H1 (cell line): ENCODE measurements around the gene SPAG17. TPM values are rescaled to one million over a fixed set of nuclear protein-coding genes. Genes with fewer than 3 reads are reported as not detected.

Source experiments
- ASH2L ChIP-seq: fragments of 200-600, 300-600 bp; sonication (generic); IDR thresholded peaks from one replicate; pipeline ENCODE4 v1.7.1; 2017; ENCODE audit warnings: low read length
- BCL11A ChIP-seq, 2 experiments: IDR thresholded peaks; one replicate each; pipeline ENCODE4 v1.6.1; 2011; ENCODE audit warnings: low read depth in 2 of 2, low read length in 2 of 2, mild to moderate bottlenecking in 2 of 2
- BRCA1 ChIP-seq: IDR thresholded peaks from 2 replicates; pipeline ENCODE4 v1.6.1; 2012; ENCODE audit warnings: low read depth, low read length, improper control_type of control experiment
- CHD2 ChIP-seq: IDR thresholded peaks from 2 replicates; pipeline ENCODE4 v1.6.1; 2012; ENCODE audit warnings: low read length, improper control_type of control experiment
- EZH2 ChIP-seq: fragments of 200-600 bp; sonication (generic); IDR thresholded peaks from 2 replicates; pipeline ENCODE4 v1.7.1; 2012; ENCODE audit warnings: low read depth, mild to moderate bottlenecking, moderate library complexity, low read length, inconsistent platforms; ENCODE audit not compliant: severe bottlenecking
- GTF2F1 ChIP-seq: IDR thresholded peaks from 2 replicates; pipeline ENCODE4 v1.6.1; 2012; ENCODE audit warnings: low read depth, low read length, improper control_type of control experiment, borderline replicate concordance
- JUND ChIP-seq: IDR thresholded peaks from 2 replicates; pipeline ENCODE4 v1.6.1; 2011; ENCODE audit warnings: mild to moderate bottlenecking, improper control_type of control experiment, low read length
- KDM4A ChIP-seq: IDR thresholded peaks from one replicate; pipeline ENCODE4 v1.7.1; 2012; ENCODE audit warnings: low read depth, mild to moderate bottlenecking, moderate library complexity, low read length, inconsistent platforms; ENCODE audit not compliant: severe bottlenecking
- KDM5A ChIP-seq: fragments of 200-600 bp; IDR thresholded peaks from 2 replicates; pipeline ENCODE4 v1.7.1; 2012; ENCODE audit warnings: mild to moderate bottlenecking, low read length, inconsistent platforms, mixed read lengths
- MAFK ChIP-seq: IDR thresholded peaks from 2 replicates; pipeline ENCODE4 v1.6.1; 2012; ENCODE audit warnings: low read depth, mild to moderate bottlenecking, improper control_type of control experiment, low read length
- POLR2AphosphoS5 ChIP-seq: IDR thresholded peaks from 2 replicates; pipeline ENCODE4 v1.6.1; 2011; ENCODE audit warnings: low read depth, low read length
- RAD21 ChIP-seq, 2 experiments: IDR thresholded peaks in 1 of 2; conservative IDR thresholded peaks in 1 of 2; 2 replicates each; pipeline ENCODE4 v1.6.1; 2011; ENCODE audit warnings: low read depth in 2 of 2, low read length in 2 of 2, improper control_type of control experiment in 1 of 2, inconsistent platforms in 1 of 2, mild to moderate bottlenecking in 1 of 2, moderate library complexity in 1 of 2
- RBBP5 ChIP-seq: IDR thresholded peaks from 2 replicates; pipeline ENCODE4 v1.7.1; 2012; ENCODE audit warnings: low read depth, mild to moderate bottlenecking, inconsistent platforms, low read length, moderate library complexity, borderline replicate concordance
- RFX5 ChIP-seq: IDR thresholded peaks from 2 replicates; pipeline ENCODE4 v1.6.1; 2011; ENCODE audit warnings: low read depth, low read length, improper control_type of control experiment, borderline replicate concordance
- SIN3A ChIP-seq, 2 experiments: IDR thresholded peaks in 1 of 2; conservative IDR thresholded peaks in 1 of 2; 2 replicates each; pipeline ENCODE4 v1.6.1; 2011 to 2012; ENCODE audit warnings: low read length in 2 of 2, improper control_type of control experiment in 1 of 2, low read depth in 1 of 2, mild to moderate bottlenecking in 1 of 2
- SIX5 ChIP-seq: IDR thresholded peaks from 2 replicates; pipeline ENCODE4 v1.6.1; 2011; ENCODE audit warnings: mild to moderate bottlenecking, low read depth, low read length
- SP4 ChIP-seq: IDR thresholded peaks from 2 replicates; pipeline ENCODE4 v1.6.1; 2012; ENCODE audit warnings: low read length, inconsistent platforms
- SRF ChIP-seq: IDR thresholded peaks from 2 replicates; pipeline ENCODE4 v1.6.1; 2011; ENCODE audit warnings: mild to moderate bottlenecking, low read depth, low read length, moderate library complexity
- TAF1 ChIP-seq: IDR thresholded peaks from 2 replicates; pipeline ENCODE4 v1.6.1; 2011; ENCODE audit warnings: mild to moderate bottlenecking, low read depth, low read length
- TEAD4 ChIP-seq: IDR thresholded peaks from 2 replicates; pipeline ENCODE4 v1.6.1; 2012; ENCODE audit warnings: low read depth, low read length, inconsistent platforms, mixed read lengths
- polyA plus RNA-seq, 7 experiments: library from polyadenylated mRNA; depleted of rRNA in 3 of 7; stranded (reverse) in 5 of 7; unstranded in 2 of 7; fragments of >200 nt in 5 of 7; fragments of 200-250 nt in 2 of 7; gene quantifications; 1 replicate in 5 of 7; 2 replicates in 1 of 7; 4 replicates in 1 of 7; pipeline versions ENCODE4 v1.2.1 to v1.2.3, GENCODE V29; 2011 to 2013; ENCODE audit warnings: missing spikeins in 2 of 7, mixed read lengths in 2 of 7
- total RNA-seq: library from RNA; stranded (reverse); fragmentation: NEBNext Ultra II Directional; extraction: Animal tissue kit (Norgen Biotek cat#: 25700); gene quantifications from 2 replicates; pipeline ENCODE4 v1.2.1, GENCODE V29; 2021
- TF ChIP-seq, protein P1 (sequence below): IDR thresholded peaks from 2 replicates; pipeline ENCODE4 v1.6.1; 2012; ENCODE audit warnings: inconsistent platforms
- TF ChIP-seq, protein P2 (sequence below): IDR thresholded peaks from 2 replicates; pipeline ENCODE4 v1.6.1; 2011; ENCODE audit warnings: low read depth, mild to moderate bottlenecking, low read length; ENCODE audit not compliant: insufficient read depth

Gene SPAG17
- total and polyA plus RNA-seq, 2 of the 8 experiments (the other 6 are each of a cell fraction or from before 2014, with no cell fraction given) = 0.56 to 0.62 TPM

DNA sequence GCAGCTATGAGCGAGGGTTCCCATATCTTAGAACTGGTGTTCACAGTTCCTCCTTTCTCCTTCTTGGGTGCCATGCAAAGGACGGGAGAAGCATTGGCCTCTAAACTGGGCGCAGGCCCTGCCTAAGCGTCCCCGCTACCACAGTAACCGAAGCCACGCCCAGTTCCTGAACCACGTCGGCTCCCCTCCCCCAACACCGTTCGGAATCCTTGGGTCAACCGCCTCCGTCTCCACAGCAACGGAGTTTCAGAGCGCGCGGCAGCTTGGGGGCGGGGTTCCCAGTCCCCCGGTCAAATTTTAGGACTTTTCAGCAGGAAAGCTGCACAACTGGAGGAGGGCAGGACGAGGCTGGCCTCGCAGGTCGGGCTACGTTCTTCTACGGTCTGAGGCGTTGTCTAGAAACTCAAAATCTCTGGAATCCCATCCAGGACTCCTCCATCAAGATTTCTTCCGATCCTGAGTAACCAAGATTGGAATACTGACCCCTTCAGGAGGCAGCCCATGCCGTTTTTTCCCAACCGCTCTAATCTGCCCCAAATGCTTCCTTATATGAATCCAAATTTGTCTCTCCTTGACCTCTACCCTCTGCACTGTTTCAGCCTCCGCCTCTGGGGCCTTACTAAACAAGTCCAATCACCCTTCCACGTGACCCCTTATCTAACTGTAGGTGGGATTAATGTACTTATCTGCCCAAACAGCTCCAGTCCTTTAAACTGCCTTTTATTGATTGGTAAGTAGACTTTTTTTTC is at the start of gene SPAG17 (continued):
- TF ChIP-seq SIX5 (no peak), BCL11A (IDR thresholded peaks at IDR 0.05; ENCODE audit: low read depth in 2 of 2, low read length in 2 of 2) (no peak), GTF2F1 (no peak), RFX5 (no peak), POLR2AphosphoS5 (peak; percentile 44; the same call in 1 of the 2 replicates), KDM4A (peak; percentile 84), TEAD4 (peak; percentile 32; the same call in 1 of the 2 replicates), JUND (no peak), RAD21 (IDR thresholded peaks at IDR 0.05 in 1 of 2, conservative IDR thresholded peaks at IDR 0.05 in 1 of 2; ENCODE audit: low read depth in 2 of 2, low read length in 2 of 2) (no peak; a peak in 1 of 4 replicates), BRCA1 (no peak), RBBP5 (peak; percentile 90), SIN3A (conservative IDR thresholded peaks at IDR 0.05 in 1 of 2, IDR thresholded peaks at IDR 0.05 in 1 of 2; ENCODE audit: low read depth in 1 of 2, low read length in 2 of 2) (peak; percentile 55 to 97; a peak in 3 of 4 replicates), SRF (no peak), ASH2L (peak; percentile 94), CHD2 (peak; percentile 55; the same call in 1 of the 2 replicates), SP4 (no peak), KDM5A (no peak), MAFK (no peak), TAF1 (peak; percentile 63; the same call in 1 of the 2 replicates), EZH2 (no peak)
- TF ChIP-seq, protein P1, sequence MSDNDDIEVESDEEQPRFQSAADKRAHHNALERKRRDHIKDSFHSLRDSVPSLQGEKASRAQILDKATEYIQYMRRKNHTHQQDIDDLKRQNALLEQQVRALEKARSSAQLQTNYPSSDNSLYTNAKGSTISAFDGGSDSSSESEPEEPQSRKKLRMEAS = no peak; the same call in 1 of the 2 replicates
- TF ChIP-seq, protein P2, sequence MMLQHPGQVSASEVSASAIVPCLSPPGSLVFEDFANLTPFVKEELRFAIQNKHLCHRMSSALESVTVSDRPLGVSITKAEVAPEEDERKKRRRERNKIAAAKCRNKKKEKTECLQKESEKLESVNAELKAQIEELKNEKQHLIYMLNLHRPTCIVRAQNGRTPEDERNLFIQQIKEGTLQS = no peak
